B cell (primary cell): Measurements from ENCODE around the gene PRSS3.
"Not testable (repeated sequence)": the region's sequence is repeated elsewhere in the genome, so short reads cannot be mapped to it uniquely, and the experiment has no call there.

Experiments used
- CTCF ChIP-seq: fragments of 200-600 bp; IDR thresholded peaks from one replicate; pipeline ENCODE4 v1.8.0; 2022; ENCODE audit warnings: antibody characterized with exemption, mild to moderate bottlenecking
- EZH2 ChIP-seq: IDR thresholded peaks from 2 replicates; pipeline ENCODE4 v1.6.1; 2012; ENCODE audit warnings: borderline replicate concordance, low read depth, mild to moderate bottlenecking, moderate library complexity, low read length; ENCODE audit not compliant: insufficient read depth, poor library complexity, severe bottlenecking

DNA sequence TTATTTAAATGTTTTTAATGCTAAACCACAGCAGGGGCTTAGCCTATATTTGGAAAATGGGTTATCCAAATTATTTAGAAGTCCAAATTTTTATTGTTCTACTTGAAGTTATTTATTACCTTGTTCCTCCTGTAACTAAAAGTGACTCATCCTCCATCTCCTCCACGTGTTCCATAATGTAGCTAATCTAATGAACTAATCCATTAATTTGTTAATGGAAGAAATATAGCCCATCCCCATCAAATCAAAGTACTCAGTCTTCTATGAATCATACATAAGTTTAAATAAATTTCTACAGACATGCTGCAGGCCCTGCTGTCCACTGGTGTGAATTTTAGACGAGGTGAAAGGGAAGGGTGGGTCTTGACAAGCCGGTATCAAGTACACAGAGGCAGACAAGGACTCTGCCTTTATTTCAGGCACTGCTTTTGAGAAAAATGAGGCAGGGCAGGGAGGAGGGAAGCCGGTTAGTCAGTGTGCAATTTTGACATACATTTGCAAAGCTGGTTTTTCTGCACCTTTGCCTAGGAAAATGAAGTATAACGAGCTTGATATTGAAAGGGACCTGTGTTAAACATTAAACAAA is 21.2 kb upstream of the PRSS3 start:
- not testable (repeated sequence) for TF ChIP-seq CTCF, EZH2
